IPS-NIHi11 (cell line): ENCODE data around the gene RHBDL2.
"Not testable (repeated sequence)": the region's sequence is repeated elsewhere in the genome, so short reads cannot be mapped to it uniquely, and the experiment has no call there.

ENCODE experiments used
- DNase-seq: peaks from one replicate; pipeline ENCODE4 v3.0.0; 2012; ENCODE audit warnings: mixed read lengths, low spot score

Gene RHBDL2

DNA sequence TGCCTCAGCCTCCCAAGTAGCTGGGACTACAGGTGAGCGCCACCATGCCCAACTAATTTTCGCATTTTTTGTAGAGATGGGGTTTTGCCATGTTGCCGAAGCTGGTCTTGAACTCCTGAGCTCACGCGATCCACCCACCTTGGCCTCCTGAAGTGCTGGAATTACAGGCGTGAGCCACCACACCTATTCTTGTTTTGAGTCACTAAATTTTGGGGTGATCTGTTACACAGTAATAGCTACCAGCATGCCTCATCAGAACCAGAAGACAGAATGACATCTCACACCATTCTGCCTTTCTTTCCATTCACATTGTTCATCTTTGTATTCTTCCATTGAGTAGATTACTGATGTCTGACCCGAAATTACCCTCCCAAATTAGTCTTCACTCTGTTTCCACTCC lies 9.1 kb downstream of the RHBDL2 start:
- no peak for DNase-seq

DNA sequence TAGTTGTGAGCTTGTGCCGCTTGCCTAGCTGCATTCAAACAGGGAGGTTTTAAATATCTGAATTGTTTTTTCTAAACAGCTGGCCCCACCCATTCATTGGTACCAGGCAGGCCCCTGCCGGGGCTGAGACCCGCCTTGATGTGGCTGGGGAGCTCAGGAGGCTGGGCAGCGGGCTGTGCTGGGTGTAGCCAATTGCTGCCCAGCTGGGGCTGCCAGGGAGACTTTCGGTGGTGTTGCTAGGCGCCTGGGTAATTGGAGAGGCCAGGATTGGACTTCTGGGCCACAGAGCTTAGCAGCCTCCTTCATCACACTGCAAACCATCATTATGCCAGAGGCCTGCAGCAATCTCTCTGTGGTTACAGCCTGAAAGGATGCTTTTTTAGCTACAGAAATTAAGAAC lies 12.2 kb downstream of the RHBDL2 start:
- DNase-seq: peak; percentile 72

DNA sequence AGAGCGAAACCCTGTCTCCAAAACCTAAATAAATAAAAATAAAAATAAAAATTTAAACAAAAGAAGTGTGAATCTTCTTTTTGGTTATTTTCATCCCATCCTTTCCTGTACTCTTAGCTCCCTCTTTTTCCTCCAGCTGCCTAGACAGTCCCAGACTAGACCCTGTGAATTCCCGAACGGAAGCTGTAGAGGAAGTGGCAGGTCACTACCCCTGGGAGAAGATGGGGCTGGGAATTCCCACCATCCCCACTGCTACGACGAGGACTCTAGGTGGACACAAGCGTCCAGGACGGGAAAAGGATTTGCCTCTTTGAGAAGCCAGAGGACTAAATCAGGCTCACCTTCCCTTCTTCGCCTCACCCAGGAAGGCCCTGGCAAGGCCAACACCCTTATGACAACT lies 12.6 kb downstream of the RHBDL2 start:
- no peak for DNase-seq

DNA sequence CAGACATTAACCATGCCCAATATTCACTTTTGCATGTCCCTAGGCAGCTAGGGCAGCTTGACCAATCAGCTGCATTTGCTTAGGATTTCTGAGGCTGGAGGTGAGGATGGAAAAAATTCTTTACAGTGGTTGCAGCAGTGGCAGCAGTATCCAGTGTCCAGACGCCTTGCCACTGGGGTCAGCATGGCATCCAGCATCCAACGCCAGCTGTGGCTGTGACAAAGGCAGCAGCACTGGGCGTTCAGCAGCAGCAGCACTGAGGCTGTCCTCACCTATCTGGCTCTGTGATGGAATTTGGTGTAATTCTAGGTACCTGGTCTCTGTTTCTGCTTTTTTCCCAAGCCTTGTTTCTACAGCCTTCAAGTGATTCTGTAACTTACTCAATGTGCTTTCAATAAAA lies 15.5 kb downstream of the RHBDL2 start:
- DNase-seq: no peak

DNA sequence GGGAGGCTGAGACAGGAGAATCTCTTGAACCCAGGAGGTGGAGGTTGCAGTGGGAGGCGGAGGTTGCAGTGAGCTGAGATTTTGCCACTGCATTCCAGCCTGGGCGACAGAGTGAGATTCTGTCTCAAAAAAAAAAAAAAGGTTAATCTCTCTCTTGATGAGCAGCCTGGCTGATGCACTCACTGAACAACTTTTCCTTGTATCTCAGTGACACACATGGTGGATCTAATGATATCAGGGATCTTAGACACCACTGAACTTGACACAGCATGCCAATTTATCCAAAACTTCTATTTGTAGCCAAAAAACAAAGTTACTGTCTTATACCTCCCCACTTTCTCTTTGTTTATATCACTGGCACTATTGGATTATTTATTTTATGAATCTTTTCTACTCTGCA lies 16.2 kb downstream of the RHBDL2 start:
- no peak for DNase-seq

DNA sequence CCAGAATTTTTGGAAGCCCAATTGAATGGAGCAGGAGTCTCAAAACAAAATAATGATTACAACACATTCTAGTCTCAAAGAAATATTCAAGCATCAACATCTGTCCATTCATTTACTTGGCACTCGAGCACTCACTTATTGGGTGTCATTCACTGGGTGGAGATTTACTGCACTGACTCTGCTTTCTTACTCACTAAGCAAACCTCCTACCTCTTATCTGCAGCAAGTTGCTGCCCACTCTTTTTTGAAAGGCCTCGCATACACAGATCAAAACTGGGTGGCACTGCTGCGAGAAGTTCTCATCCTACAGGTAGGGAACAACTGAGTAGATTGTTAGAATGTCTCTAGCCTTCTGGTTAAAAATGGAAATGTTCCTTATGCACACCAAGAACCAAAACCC lies 18.0 kb downstream of the RHBDL2 start:
- no peak for DNase-seq

DNA sequence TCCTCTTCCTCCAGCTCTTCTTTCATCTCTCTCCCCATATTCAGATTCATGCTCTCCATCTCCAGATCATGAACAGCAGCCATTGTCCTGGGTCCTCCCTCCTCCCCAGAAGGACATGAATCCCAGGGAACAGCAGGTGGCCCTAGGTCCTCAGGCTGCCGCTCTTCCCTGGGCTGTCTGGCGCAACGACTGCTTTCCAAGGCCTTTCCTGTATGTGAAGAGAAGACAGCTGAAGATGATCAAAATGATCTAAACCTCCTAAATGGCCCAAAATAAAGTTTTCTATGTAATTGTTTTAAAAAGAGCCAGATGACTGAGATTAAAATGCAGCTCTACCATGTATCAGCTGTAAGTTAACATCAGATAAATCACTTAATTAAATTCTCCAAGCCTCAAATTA lies 22.5 kb downstream of the RHBDL2 start:
- peak; percentile 27 for DNase-seq

DNA sequence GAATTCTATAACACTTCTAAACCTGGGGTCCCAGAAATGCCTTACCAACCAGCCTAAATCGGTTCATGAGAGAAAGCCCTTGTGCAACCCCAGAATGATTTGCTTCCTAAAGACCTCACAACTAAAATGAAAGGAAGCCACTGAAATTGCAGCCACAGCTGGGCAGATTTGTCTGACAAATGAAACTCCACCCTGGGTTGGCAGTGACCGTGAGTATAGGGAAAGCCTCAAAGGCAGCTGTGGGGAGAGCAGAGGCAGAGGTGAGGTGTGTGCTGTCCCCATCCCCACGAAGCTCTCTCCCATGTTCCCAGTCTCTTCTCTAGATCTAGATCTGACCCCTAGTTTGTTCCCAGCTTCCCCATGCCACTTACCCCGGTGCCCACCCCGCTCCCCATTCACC lies 23.1 kb downstream of the RHBDL2 start:
- DNase-seq: no peak

DNA sequence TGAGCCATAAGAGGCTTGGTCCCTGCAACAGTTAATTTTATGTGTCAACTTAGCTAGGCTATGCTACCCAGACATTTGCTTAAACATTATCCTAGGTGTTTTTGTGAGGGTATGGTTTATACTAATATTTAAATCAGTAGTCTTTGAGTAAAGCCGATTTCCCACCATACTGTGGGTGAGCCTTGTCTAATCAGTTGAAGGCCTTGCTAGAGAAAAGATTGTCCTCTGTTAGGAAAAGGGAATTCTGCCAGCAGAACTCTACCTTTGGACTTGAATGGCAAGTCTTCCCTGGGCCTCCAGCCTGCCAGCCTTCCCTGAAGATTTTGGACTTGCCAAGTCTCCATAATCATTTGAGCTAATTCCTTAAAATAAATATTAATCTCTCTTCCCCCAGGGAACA lies 23.9 kb downstream of the RHBDL2 start:
- DNase-seq: no peak

DNA sequence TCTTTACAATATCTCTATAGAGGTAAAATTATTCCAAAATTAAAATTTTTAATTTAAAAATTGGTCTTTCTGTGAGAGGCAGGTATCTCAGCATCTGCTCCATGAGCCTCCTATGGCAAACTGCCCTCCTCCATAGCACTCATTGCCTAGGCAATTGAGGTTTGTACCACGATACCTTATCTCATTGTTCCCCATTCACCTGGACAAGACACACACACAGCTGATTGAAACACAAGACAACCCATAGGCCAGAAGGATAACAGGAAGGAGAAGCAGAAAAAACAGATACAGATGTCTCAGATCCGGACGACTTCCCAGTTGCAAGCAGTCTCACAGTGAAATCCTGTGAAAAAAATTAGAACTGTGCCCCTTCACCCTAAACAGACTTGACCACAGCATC lies 24.3 kb downstream of the RHBDL2 start:
- DNase-seq: no peak

DNA sequence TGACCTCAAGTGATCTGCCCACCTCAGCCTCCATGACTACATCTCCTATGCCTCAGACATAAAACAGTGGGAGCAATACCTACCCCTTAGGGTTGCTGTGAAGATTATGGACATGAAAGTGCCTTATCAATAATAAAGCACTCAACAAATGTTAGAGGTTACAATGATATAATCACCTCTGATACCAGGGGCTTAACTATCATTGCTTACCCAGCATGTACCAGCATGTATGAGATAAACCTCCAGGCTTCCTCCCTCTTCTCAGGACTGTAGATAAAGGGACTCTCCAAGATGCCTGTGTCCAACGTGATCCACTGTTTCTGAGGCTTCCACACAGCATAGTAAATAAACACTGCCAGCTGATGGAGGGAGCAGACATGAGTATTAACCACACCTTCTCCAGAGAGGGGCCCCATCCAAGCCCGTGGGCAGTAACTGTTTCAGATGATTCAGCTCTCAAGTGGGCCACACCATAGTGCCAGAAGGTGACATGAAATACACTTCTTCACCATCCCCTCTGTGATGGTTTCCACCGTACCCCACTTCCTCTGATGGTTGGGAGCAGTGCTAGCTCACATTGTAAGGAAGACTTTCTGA lies 26.2 kb downstream of the RHBDL2 start:
- DNase-seq: no peak

DNA sequence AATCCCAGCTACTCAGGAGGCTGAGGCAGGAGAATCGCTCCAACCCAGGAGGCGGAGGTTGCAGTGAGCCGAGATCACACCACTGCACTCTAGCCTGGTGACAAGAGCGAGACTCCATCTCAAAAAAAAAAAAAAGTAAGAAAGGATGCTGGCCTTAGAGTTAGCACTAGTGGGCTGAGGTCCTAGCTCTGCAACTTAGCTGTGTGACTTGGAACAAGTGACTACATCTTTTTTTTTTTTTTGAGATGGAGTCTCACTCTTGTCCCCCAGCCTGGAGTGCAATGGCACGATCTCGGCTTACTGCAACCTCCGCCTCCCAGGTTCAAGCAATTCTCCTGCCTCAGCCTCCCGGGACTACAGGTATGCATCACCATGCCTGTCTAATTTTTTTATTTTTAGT lies 26.7 kb downstream of the RHBDL2 start:
- DNase-seq: not testable (repeated sequence)

DNA sequence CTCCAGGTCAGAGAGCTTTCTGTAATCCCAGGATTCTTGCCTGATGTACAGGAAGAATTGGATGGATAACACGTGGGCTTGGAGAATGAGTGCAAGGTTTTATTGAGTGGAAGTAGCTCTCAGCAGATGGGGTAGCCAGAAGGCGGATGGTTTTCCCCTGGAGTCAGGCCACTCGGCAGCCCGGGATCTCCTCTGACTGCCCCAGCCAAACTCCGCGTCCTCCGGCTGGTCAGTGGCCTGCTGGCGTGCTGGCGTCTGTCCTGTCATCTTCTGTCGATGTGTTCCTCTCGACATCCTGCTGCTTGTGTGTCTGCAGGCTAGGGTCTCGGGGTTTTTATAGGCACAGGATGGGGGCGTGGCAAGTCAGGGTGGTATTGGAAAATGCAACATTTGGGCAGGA lies 32.8 kb downstream of the RHBDL2 start:
- no peak for DNase-seq

DNA sequence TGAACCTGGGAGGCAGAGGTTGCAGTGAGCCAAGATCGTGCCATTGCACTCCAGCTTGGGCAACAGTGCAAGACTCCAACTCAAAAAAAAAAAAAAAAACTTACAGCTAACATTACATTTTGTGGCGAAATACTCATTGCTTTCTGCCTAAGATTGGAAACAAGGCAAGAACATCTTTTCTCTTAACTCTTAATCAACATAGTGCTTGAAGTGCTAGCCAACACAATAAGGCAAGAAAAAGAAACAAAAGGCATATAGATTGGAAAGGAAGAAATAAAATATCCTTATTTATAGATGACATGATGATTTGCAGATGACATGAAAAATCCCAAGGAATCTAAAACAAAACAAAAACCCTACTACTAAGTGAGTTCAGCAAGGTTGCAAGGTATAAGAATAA lies 35.6 kb downstream of the RHBDL2 start:
- no peak for DNase-seq

DNA sequence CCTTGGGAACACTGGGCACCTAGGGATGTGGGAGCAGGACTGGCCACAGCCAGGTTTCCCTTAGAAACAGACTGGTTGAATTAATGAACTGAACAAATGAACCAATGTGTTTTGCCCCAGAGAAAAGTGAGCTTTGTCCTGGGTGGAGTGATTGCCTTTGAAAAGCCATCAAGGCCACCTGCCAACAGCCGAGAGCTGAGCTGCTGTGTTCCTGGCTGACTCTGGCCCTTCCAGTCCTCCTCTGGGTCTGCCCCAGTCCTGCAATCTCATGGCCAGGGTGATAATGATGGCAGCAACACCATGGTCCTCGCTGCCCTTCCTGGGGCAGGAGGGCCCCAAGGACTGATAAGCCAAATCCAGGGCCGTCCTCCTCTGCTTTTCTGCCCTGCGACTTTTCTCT lies 42.1 kb downstream of the RHBDL2 start:
- DNase-seq: no peak

DNA sequence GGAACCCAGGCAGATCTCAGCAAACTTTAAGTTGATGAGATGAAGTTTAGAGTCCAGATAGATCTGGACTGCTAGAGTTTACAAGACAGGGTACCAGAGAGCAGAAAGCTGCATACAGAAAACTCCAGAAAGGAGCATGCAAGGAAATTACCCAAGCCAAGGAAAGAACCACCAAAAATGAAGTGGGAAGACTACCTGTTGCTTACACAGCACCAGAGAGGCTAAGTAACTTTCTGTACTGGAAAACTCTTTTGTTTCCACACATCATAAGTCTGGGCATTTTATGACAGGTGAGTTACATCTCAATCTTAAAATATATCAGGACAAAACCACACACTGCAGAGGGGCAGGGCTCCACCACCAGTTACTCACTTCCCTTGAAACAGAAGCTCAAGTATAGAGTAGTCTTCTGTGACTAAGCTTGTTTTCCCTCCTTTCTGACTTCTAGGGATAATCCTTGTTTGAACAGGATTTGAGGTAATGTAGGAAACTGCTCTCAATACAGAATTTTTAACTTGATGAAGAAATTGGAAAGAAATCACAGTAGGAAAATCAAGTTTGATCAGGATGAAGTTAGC lies 42.9 kb downstream of the RHBDL2 start:
- DNase-seq: no peak

DNA sequence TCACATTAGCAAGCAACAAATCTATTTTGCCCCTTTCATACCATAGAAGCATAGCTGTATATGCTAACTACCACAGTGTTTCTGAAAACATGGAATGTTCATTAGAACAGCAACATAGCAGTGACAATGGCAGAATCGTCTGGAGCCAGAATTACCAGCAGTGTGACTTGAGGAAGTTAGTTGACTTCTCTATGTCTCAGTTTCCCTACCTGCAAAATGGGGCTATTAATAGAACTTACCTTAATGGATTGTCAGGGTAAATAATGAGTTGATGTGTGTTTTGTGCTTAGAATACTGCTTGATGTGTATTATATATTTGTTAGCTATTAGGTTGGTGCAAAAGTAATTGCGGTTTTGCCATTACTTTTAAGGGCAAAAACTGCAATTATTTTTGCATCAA lies 45.5 kb downstream of the RHBDL2 start:
- DNase-seq: no peak

DNA sequence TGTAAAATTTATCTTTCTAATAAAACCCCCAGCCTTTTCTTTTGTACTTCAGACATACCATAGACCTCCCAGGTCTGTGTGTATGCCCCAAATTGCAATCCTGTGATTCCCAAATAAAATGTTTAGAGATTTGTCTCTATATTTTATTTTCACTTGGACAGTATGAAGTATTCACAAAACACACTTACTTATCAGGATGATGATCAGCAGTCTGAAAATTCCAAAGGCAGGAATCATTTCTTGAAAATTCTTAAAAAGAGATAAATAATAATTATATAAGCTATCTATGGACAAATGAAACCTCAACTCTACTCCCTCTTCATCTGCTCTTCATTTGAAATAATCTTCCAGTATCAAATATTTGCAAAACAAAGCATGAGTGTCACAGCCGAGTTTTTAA lies 48.7 kb downstream of the RHBDL2 start:
- DNase-seq: no peak

DNA sequence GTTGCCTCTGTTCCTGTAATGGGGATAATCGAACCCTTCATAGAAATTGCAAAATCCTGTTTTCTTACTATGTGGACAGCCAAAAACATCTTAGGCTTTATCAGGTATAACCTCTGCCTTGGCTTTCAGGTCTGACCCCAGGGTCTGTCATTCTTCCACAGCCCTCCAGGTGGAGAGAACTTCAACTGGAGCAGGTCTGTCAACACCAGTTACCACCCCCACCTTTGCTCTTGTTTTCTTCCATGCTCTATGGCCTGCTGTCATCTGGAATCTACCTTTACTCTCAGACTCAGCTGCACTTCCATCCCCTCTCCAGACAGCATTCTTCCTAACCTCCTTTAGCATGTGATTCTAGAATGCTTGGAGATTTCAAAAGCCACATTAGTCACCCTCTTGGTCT lies 49.9 kb downstream of the RHBDL2 start:
- peak; percentile 66 for DNase-seq

DNA sequence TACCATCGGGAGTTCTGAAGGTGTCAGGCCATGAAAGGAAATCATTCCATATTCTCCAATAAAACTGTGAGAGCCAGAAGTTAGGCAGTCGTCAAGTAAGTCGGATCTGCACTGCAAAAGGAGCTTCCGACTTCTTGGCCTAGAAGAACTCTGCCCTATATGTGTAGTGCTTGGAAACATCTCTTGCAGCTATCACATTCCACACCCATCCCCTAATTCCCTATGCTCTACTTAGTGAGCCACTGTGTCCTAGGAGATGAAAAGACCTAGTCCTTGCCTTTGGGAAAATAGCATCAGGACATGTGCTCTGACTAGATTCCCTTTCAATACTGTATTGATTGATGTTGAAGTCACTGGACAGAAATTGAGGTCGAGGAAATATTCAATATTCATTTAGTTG lies 52.0 kb downstream of the RHBDL2 start:
- DNase-seq: no peak

DNA sequence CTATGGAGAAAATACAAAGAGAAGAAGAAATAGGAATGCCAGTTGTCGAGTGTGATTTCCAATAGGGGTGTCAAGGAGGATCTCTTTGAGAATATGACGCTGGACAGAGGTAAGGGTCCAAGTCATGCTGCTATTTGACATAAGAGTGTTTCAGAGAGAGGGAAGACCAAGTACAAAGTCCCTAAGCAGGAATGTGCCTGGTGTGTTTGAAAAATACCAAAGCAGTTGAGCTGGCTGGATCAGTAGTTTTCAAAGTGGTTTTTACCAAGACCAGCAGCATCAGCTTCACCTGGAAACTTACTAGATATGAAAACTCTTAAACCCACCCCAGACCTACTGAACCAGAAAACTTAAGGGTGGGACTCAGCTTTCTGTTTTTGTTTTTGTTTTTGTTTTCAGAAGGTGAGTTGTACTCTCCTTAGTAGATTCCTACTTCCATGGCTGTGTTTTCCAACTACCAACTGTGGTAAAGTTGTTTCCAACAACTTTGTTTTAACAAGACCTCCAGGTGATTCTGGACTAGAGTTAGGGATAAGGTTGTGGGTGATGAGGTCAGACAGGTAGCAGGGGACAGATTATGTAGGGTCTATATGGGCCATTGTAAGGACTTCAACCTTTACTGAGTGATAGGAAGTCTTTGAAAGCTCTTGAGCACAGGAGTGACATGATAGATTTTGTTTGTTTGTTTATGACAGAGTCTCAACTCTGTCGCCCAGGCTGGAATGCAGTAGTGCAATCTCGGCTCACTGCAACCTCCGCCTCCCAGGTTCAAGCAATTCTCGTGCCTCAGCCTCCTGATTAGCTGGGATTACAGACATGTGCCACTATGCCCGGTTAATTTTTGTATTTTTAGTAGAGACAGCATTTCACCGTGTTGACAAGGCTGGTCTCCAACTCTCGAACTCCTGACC lies 53.0 kb downstream of the RHBDL2 start:
- DNase-seq: no peak

DNA sequence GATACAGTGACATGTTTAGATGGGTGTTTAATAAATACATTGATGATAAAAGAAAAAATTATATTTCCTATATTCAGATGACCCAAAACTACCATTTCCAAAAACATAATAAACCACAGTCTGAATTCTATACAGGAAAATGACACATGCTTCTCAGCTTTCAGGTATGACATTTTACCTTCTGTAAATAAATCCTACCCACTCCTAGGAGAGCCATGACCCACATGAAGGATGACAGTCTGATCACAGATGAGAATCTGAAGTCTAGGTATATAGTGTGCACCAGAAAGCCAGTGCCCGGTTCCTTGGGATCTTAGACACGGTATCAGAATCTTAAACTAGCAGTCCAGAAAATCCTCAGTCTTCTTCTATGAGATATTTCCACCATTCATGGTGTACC lies 56.5 kb downstream of the RHBDL2 start:
- no peak for DNase-seq

DNA sequence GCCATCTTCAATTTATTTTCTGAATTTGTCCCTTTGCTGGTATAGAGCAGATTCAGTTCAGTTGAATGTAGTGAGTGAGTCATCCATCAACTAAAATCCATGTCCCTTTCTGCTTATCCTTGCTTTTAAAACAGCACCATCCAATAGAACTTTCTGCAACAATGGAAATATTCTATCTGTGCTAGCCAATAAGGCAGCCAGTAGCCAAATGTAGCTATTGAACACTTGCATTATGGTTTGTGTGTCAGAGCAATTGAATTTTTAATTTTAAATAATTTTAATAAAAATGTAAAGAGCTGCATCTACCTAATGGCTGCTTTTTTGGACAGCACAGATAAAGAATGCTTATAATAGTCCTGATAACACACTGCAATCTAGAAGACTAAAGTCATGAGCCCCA lies 60.1 kb downstream of the RHBDL2 start, which contains the start of gene GJA9:
Gene GJA9, minus strand, starts transcription at position 101 of the 400 bp plus-strand sequence. CDS start 5,489 bp downstream, outside the sequence.
- DNase-seq: no peak
